Transverse colon (tissue), 4 donors: Measurements from ENCODE around the gene TRRAP. TPM values are rescaled to one million over a fixed set of nuclear protein-coding genes. Genes with fewer than 3 reads are reported as not detected.

Experiments
- DNase-seq: peaks from one replicate; pipeline ENCODE4 v3.0.0-alpha.2; 2019
- H3K27ac ChIP-seq, 4 donors: fragments of 200-600 bp; sonication (generic); 2 replicates each; pipeline ENCODE4 v1.5.1; 2016 to 2018; ENCODE audit warnings: inconsistent platforms in 4 of 4
- H3K27me3 ChIP-seq: fragments of 200-600 bp; sonication (generic); 2 replicates; pipeline ENCODE4 v1.5.1; 2017; ENCODE audit warnings: inconsistent platforms
- H3K36me3 ChIP-seq, 4 donors: fragments of 200-600 bp; sonication (generic); 2 replicates each; pipeline ENCODE4 v1.5.1; 2017 to 2019; ENCODE audit warnings: inconsistent platforms in 4 of 4
- H3K4me1 ChIP-seq, 4 donors: fragments of 200-600 bp; sonication (generic); 2 replicates each; pipeline ENCODE4 v1.5.1; 2017 to 2020; ENCODE audit warnings: inconsistent platforms in 4 of 4
- H3K4me3 ChIP-seq, 4 donors: fragments of 200-600 bp; sonication (generic); 1 replicate in 1 of 4; 2 replicates in 3 of 4; pipeline versions ENCODE4 v1.5.1 to v1.6.1; 2017 to 2019; ENCODE audit warnings: inconsistent platforms in 4 of 4
- H3K9me3 ChIP-seq, 2 donors: fragments of 200-600 bp; sonication (generic); 2 replicates each; pipeline ENCODE4 v1.5.1; 2017 to 2019; ENCODE audit warnings: inconsistent platforms in 2 of 2
- CTCF ChIP-seq, 5 experiments: fragments of 200-600 bp in 3 of 5; fragments of 450-650 bp in 2 of 5; sonication (generic) in 3 of 5; IDR thresholded peaks; 1 replicate in 2 of 5; 2 replicates in 3 of 5; pipeline ENCODE4 v1.5.1; 2016 to 2017; ENCODE audit warnings: antibody characterized with exemption in 5 of 5, inconsistent platforms in 3 of 5, mild to moderate bottlenecking in 2 of 5, moderate library complexity in 1 of 5
- EP300 ChIP-seq: sonication (generic); formaldehyde crosslinking; IDR thresholded peaks from one replicate; pipeline ENCODE4 v1.6.1; 2017; ENCODE audit warnings: antibody characterized with exemption, low read depth
- POLR2A ChIP-seq: fragments of 450-650 bp; IDR thresholded peaks from one replicate; pipeline ENCODE4 v1.6.1; 2016; ENCODE audit warnings: antibody characterized with exemption, mild to moderate bottlenecking, moderate library complexity
- POLR2AphosphoS5 ChIP-seq, 3 donors: sonication (generic); formaldehyde crosslinking; IDR thresholded peaks; one replicate each; pipeline ENCODE4 v1.6.1; 2016; ENCODE audit warnings: antibody characterized with exemption in 3 of 3
- WGBS, 2 donors: methylation state at CpG; one replicate each; pipeline ENCODE4 v1.1.5; 2018; ENCODE audit warnings: low coverage in 1 of 2; 5-methylcytosine and 5-hydroxymethylcytosine counted together
- in situ Hi-C, 4 donors: fragments of 200-750 bp; cut with MboI; loops; one replicate each; pipeline versions ENCODE4 v1.15.0 to v1.15.1; 2017; ENCODE audit warnings: low sequenced_read_pairs in 3 of 4, low pct_ligation_motif_present in 1 of 4, low pct_unique_long_range_greater_than_20kb in 1 of 4
- intact Hi-C: fragments of 100-400 bp; cut with DNase I; formaldehyde crosslinking; loops from one replicate; pipeline ENCODE4 v1.15.1; 2023; ENCODE audit warnings: low total_unique reads
- total RNA-seq, 4 donors: library from RNA; depleted of rRNA; stranded (reverse); fragments of >200 nt; gene quantifications; one replicate each; pipeline ENCODE4 v1.1.0, GENCODE V29; 2016

The TRRAP gene
- total RNA-seq, 4 donors from 2014 or later, result 27.3 to 73.3 (median 38.0) TPM

DNA sequence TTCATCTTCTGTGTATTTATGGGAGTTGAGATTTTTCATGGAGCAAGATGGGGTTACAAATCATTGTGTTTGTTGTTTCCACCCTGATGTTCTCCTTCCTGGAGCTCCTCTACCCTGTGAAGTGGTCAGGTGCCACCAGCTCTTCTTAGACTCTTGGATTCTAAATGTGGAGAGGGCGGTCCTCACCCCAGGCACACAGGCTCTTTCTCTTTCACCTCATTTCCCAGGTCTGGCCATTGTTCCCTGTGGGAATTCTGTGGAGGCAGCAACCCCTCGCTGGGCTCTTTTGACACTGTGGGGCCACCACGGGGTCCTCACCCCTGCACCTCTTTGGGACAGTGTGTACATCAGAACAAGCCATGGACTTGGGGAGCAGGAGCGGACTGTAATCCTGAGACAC, 95.9 kb downstream of the TRRAP start:
- no peak for DNase-seq
- Histone ChIP-seq H3K9me3 (no peaks in the 10 kb centered on the region), H3K4me3 (no peak overlapping the region), H3K27me3 (no peaks in the 10 kb centered on the region), H3K4me1 (no peaks in the 10 kb centered on the region), H3K27ac (no peak overlapping the region), H3K36me3 (peaks cover 0 to 79% (median 40%) of the 10 kb centered on the region in 4 donors)
- 95% methylated on average over 4 of the region's 4 CpGs; no CpG with 5 or more reads in 1 of the 2 donors for WGBS, 2 donors
- intact Hi-C loops (no loop called here), in situ Hi-C loops (no loop called here)
- no peak for TF ChIP-seq POLR2AphosphoS5 (IDR thresholded peaks at IDR 0.05)

GRCh38 chr7:98974906-98975816, 96.8 kb downstream of the TRRAP start:
- intact Hi-C loops (no loop called here), in situ Hi-C loops (no loop called here)
- Histone ChIP-seq H3K27ac (no peak overlapping the region), H3K36me3 (peaks cover 0 to 85% (median 42%) of the 10 kb centered on the region in 4 donors), H3K4me3 (no peak overlapping the region), H3K4me1 (no peaks in the 10 kb centered on the region), H3K9me3 (no peaks in the 10 kb centered on the region), H3K27me3 (no peaks in the 10 kb centered on the region)
- WGBS, 2 donors, result 84 to 92% methylated on average over 6 to 17 of the region's 17 CpGs
- DNase-seq, result no peak
- TF ChIP-seq POLR2AphosphoS5 (IDR thresholded peaks at IDR 0.05) (no peak), EP300 (no peak), POLR2A (no peak), CTCF (IDR thresholded peaks at IDR 0.05) (no peak)

DNA sequence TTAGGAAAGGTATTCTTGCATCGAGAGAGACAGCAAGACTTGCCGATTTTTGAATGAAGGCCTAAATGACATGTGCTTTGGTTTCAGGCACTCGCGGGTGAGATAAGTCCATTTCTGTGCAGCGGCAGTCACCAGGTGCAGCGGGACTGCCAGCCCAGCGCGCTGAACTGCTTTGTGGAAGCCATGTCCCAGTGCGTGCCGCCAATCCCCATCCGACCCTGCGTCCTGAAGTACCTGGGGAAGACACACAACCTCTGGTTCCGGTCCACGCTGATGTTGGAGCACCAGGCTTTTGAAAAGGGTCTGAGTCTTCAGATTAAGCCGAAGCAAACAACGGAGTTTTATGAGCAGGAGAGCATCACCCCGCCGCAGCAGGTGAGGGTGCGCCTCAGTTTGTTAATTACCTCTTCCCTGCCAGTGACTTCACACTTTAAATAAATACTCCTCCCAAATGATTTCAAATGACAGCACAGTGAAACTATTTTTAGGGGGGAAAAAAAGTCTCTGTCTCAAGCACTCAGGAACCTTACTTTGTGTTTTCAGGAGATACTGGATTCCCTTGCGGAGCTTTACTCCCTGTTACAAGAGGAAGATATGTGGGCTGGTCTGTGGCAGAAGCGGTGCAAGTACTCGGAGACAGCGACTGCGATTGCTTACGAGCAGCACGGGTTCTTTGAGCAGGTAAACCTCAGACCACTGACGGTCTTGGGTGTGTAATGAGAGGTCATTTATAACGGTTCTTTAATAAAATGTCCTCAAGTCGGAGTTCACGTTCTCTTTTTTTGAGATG, 98.3 kb downstream of the TRRAP start:
- H3K4me1 ChIP-seq, result no peaks in the 10 kb centered on the region
- TF ChIP-seq POLR2AphosphoS5 (IDR thresholded peaks at IDR 0.05) (no peak), POLR2A (no peak), CTCF (IDR thresholded peaks at IDR 0.05) (no peak), EP300 (no peak)
- H3K27me3 ChIP-seq, result no peaks in the 10 kb centered on the region
- no peak overlapping the region for H3K27ac ChIP-seq
- DNase-seq, result no peak
- H3K36me3 ChIP-seq, result peaks cover 0 to 80% (median 39%) of the 10 kb centered on the region in 4 donors
- intact Hi-C loops, result no loop called here
- WGBS, 2 donors, result 89 to 95% methylated on average over 5 to 30 of the region's 30 CpGs
- H3K4me3 ChIP-seq, result no peak overlapping the region
- in situ Hi-C loops, result no loop called here
- no peaks in the 10 kb centered on the region for H3K9me3 ChIP-seq

- no peak for TF ChIP-seq POLR2AphosphoS5 (IDR thresholded peaks at IDR 0.05)
- no peak for TF ChIP-seq POLR2A
- no peak for TF ChIP-seq CTCF (IDR thresholded peaks at IDR 0.05)
- no peak for TF ChIP-seq EP300
- Histone ChIP-seq H3K4me3 (no peak overlapping the region), H3K4me1 (no peaks in the 10 kb centered on the region), H3K9me3 (no peaks in the 10 kb centered on the region), H3K27me3 (no peaks in the 10 kb centered on the region), H3K36me3 (peaks cover 0 to 65% (median 35%) of the 10 kb centered on the region in 4 donors), H3K27ac (no peak overlapping the region)
- no peak for DNase-seq
- 80 to 88% methylated on average over 1 to 9 of the region's 9 CpGs for WGBS, 2 donors
- intact Hi-C loops (no loop called here), in situ Hi-C loops (no loop called here)
Observed at GRCh38 chr7:98978672-98979071, 100.3 kb downstream of the TRRAP start.
